Activated CD8-positive, alpha-beta T cell treated with anti-CD3 and anti-CD28 coated beads, Interleukin-2, amount 10 ng/mL, durations not matched to agents 7 days and 5 days (primary cell): ENCODE results near the gene RTRAF. TPM values are rescaled to one million over a fixed set of nuclear protein-coding genes. Genes with fewer than 3 reads are reported as not detected.
A peak's percentile ranks its signal among the peaks of the same experiment; 100 is the strongest.

Experiments used
- ATAC-seq: fragments of 150-1000 bp; cut with Tn5 transposase; one replicate; pipeline ENCODE4 v1.10.0; 2021; ENCODE audit warnings: moderate library complexity
- CTCF ChIA-PET: fragments of 350-600 bp; sonication (Branson Sonifier 250); formaldehyde crosslinking; loops from one replicate; lab custom pipeline; 2021; ENCODE audit warnings: antibody characterized with exemption; lab: Charles Lee
- POLR2A ChIA-PET: fragments of 350-600 bp; sonication (Branson Sonifier 250); formaldehyde crosslinking; loops from one replicate; lab custom pipeline; 2021; ENCODE audit warnings: antibody characterized with exemption; lab: Charles Lee
- DNase-seq: peaks from one replicate; pipeline ENCODE4 v3.0.0-alpha.2; 2020
- H3K27ac Mint-ChIP-seq: one replicate; pipeline ENCODE4 v1.8.0; 2021; ENCODE audit warnings: mild to moderate bottlenecking, mixed read lengths
- H3K27me3 Mint-ChIP-seq: one replicate; pipeline ENCODE4 v1.8.0; 2021; ENCODE audit warnings: low read depth, mixed read lengths
- H3K36me3 Mint-ChIP-seq: one replicate; pipeline ENCODE4 v1.8.0; 2021; ENCODE audit warnings: low read depth, mixed read lengths
- H3K4me1 Mint-ChIP-seq: one replicate; pipeline ENCODE4 v1.8.0; 2021; ENCODE audit warnings: low read depth, mixed read lengths
- H3K4me3 Mint-ChIP-seq: one replicate; pipeline ENCODE4 v1.8.0; 2021; ENCODE audit warnings: mild to moderate bottlenecking, mixed read lengths
- H3K9me3 Mint-ChIP-seq: one replicate; pipeline ENCODE4 v1.8.0; 2022; ENCODE audit warnings: mixed read lengths; ENCODE audit not compliant: insufficient read depth
- total RNA-seq, 2 experiments: library from RNA; stranded (reverse); gene quantifications; one replicate each; pipeline ENCODE4 v1.2.3, GENCODE V29; 2021

RTRAF gene
- total RNA-seq, 2 experiments from 2014 or later, result 201 to 206 TPM

GRCh38 chr14:52021957-52022600, 32.7 kb downstream of the RTRAF start:
- peaks cover 5% of the 10 kb centered on the region for H3K36me3 Mint-ChIP-seq
- ATAC-seq, result peak; percentile 63
- peaks cover 40% of the 10 kb centered on the region for H3K4me1 Mint-ChIP-seq
- ChIA-PET CTCF (interaction anchor here (0.7 to 1.3 kb wide), 4 partner anchors 9 to 50 kb away, joined by 3 to 4 read pairs (median 3); no protein-coding TSS in a partner anchor), POLR2A (no interaction called here)
- H3K4me3 Mint-ChIP-seq, result no peak overlapping the region
- H3K27me3 Mint-ChIP-seq, result no peaks in the 10 kb centered on the region
- H3K9me3 Mint-ChIP-seq, result peaks cover 9% of the 10 kb centered on the region
- H3K27ac Mint-ChIP-seq, result no peak overlapping the region
- no peak for DNase-seq

GRCh38 chr14:52023518-52023917, 34.2 kb downstream of the RTRAF start:
- Mint-ChIP-seq H3K4me1 (peaks cover 40% of the 10 kb centered on the region), H3K9me3 (peaks cover 9% of the 10 kb centered on the region), H3K27me3 (no peaks in the 10 kb centered on the region), H3K36me3 (peaks cover 5% of the 10 kb centered on the region), H3K27ac (no peak overlapping the region), H3K4me3 (no peak overlapping the region)
- ChIA-PET POLR2A (no interaction called here), CTCF (interaction anchor here (1.0 to 1.3 kb wide), 2 partner anchors 48 to 450 kb away, joined by 3 read pairs; no protein-coding TSS in a partner anchor)
- ATAC-seq (no peak), DNase-seq (no peak)

- Mint-ChIP-seq H3K36me3 (peaks cover 5% of the 10 kb centered on the region), H3K9me3 (peaks cover 9% of the 10 kb centered on the region), H3K27ac (no peak overlapping the region), H3K4me3 (no peak overlapping the region), H3K27me3 (no peaks in the 10 kb centered on the region), H3K4me1 (peaks cover 34% of the 10 kb centered on the region)
- no peak for ATAC-seq
- DNase-seq, result no peak
- POLR2A ChIA-PET, result no interaction called here
- CTCF ChIA-PET, result interaction anchor here (1.1 to 1.8 kb wide), 2 partner anchors 30 to 47 kb away, joined by 4 read pairs; no protein-coding TSS in a partner anchor
These were observed 36.0 kb downstream of the RTRAF start for GRCh38 chr14:52025310-52025709.

DNA sequence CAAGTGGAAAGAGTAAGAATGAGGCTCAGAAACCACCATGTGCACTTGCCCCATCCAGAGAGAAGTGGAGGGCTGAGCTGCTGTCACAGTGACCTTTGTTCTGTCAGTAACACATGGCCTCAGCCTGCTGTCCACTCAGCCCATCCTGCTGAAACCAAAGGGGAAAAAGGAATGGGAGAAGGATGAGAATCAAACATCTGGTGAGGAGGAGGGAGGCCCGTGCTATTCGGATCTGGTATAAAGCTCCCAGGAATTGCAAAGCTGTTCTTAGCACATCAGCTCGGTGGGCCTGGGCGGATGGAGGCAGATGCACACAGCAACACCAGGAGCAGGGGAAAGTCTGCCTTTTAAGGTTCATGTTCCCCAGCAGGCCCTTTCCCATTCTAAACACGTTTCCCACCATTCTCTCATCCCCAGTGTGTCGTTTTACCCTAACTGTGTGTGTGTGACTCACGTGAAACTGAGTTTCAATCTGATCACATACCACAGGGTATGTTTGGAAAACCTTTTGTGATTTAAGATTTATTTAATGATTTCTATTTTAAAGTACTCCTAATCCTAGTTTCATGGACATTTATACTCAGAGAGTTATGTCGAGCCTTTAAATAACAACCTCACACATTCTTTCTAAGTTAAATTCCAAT, 36.8 kb downstream of the RTRAF start:
- peaks cover 5% of the 10 kb centered on the region for H3K36me3 Mint-ChIP-seq
- CTCF ChIA-PET, result interaction anchor here (1.1 to 1.8 kb wide), 2 partner anchors 30 to 48 kb away, joined by 4 read pairs; no protein-coding TSS in a partner anchor
- DNase-seq, result no peak
- H3K27me3 Mint-ChIP-seq, result no peaks in the 10 kb centered on the region
- ATAC-seq, result no peak
- H3K4me1 Mint-ChIP-seq, result peaks cover 26% of the 10 kb centered on the region
- POLR2A ChIA-PET, result interaction anchor here (0.6 kb wide), 1 partner anchor 282 kb away, joined by 3 read pairs; no protein-coding TSS in a partner anchor
- no peak overlapping the region for H3K27ac Mint-ChIP-seq
- H3K9me3 Mint-ChIP-seq, result peaks cover 9% of the 10 kb centered on the region
- H3K4me3 Mint-ChIP-seq, result no peak overlapping the region

DNA sequence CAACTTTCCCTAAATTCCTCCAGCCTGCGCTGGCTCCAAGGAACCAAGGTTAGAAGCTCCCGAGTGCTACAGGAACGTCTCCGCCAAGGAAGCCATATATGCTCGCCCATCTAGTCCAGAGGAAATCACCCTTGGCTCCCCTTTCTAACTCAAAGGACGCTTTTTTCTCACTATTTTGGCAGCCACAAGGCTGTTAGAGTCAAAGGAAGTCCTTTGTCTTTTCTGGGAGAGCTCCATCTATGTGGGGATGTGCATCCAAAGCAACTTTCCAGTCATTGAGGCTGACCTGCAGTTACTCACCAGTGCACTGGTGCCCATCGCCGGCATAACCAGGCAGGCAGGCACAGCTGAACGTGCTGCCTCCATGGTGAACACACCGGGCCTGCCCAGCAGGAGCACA, 37.6 kb downstream of the RTRAF start:
- DNase-seq (no peak), ATAC-seq (no peak)
- peaks cover 9% of the 10 kb centered on the region for H3K9me3 Mint-ChIP-seq
- no peak overlapping the region for H3K4me3 Mint-ChIP-seq
- H3K36me3 Mint-ChIP-seq, result peaks cover 5% of the 10 kb centered on the region
- H3K4me1 Mint-ChIP-seq, result peaks cover 18% of the 10 kb centered on the region
- POLR2A ChIA-PET, result no interaction called here
- no peak overlapping the region for H3K27ac Mint-ChIP-seq
- peaks cover 3% of the 10 kb centered on the region for H3K27me3 Mint-ChIP-seq
- CTCF ChIA-PET, result interaction anchor here (1.8 kb wide), 1 partner anchor 49 kb away, joined by 4 read pairs; no protein-coding TSS in a partner anchor

DNA sequence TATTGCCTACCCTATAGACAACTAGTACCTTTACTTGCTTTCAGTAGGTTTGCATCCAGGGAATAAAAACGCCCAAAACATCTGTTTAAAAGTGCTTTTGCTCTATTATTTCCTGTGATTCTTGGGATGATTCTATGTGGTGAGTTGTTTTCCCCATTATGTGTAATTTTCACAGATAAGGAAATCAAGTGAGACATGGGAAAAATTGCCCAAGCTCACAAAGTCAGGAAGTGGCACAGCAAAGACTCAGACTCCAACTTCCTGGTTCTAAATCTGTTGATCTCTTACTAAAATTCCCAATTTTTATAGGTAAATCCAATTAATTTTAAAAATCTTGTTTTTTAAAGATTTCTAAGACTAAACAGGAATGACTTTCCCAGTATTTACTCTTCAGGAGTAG, 40.5 kb downstream of the RTRAF start:
- no peaks in the 10 kb centered on the region for H3K36me3 Mint-ChIP-seq
- no peak overlapping the region for H3K27ac Mint-ChIP-seq
- H3K27me3 Mint-ChIP-seq, result peaks cover 9% of the 10 kb centered on the region
- peaks cover 5% of the 10 kb centered on the region for H3K9me3 Mint-ChIP-seq
- ATAC-seq (no peak), DNase-seq (no peak)
- ChIA-PET CTCF (no interaction called here), POLR2A (no interaction called here)
- peaks cover 5% of the 10 kb centered on the region for H3K4me1 Mint-ChIP-seq
- H3K4me3 Mint-ChIP-seq, result no peak overlapping the region

DNA sequence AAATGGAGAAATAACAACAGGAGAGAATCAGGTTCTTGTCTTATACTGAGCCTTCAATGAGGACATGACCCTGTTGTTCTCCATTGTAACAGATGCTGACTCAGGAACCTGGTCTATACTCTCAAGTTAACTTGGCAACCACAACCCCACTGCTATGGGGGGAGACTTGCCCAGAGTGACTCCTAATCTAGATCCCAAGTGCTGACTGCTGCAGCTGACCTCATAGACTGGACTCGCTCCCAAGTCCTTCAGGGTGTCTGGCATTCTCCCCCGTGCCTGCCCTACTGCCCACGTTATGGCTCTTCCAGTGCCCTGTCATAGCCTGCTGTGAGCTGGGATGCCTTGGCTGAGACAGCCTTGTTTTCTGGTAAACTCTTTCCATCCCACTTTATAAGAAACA, 42.4 kb downstream of the RTRAF start:
- Mint-ChIP-seq H3K4me1 (no peaks in the 10 kb centered on the region), H3K27me3 (peaks cover 9% of the 10 kb centered on the region), H3K27ac (no peak overlapping the region), H3K36me3 (no peaks in the 10 kb centered on the region), H3K4me3 (no peak overlapping the region), H3K9me3 (peaks cover 5% of the 10 kb centered on the region)
- DNase-seq, result no peak
- POLR2A ChIA-PET, result no interaction called here
- CTCF ChIA-PET, result no interaction called here
- ATAC-seq, result no peak

DNA sequence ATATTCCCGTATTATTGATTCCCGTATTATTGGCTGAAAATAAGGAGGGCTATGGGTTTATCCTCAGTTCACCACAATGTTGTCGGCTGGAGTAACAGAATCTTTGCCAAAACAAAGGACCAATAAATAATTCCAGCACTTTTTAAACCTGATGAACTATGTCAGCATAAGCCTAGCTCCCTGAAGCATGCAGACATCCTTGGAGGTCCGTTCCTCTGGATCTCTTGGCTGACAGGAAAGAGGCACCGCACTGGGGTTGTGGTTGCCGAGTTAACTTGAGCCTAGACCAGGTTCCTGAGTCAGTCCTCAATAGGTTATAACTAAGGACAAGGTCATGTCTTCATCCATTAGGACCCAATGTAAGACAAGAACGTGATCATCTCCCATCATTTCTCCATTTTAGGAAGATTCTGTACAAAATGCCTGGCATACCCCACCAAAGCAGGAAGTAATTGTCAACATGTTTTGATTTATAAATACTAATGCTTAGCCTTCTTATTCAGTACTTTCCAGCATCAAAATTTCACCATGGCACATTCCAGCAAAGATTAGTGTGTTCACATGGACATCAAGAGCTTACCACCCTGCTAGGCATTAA, 43.0 kb downstream of the RTRAF start:
- ATAC-seq (no peak), DNase-seq (no peak)
- no peak overlapping the region for H3K27ac Mint-ChIP-seq
- POLR2A ChIA-PET, result no interaction called here
- CTCF ChIA-PET, result no interaction called here
- H3K4me1 Mint-ChIP-seq, result no peaks in the 10 kb centered on the region
- peaks cover 5% of the 10 kb centered on the region for H3K9me3 Mint-ChIP-seq
- H3K4me3 Mint-ChIP-seq, result no peak overlapping the region
- peaks cover 11% of the 10 kb centered on the region for H3K27me3 Mint-ChIP-seq
- no peaks in the 10 kb centered on the region for H3K36me3 Mint-ChIP-seq

DNA sequence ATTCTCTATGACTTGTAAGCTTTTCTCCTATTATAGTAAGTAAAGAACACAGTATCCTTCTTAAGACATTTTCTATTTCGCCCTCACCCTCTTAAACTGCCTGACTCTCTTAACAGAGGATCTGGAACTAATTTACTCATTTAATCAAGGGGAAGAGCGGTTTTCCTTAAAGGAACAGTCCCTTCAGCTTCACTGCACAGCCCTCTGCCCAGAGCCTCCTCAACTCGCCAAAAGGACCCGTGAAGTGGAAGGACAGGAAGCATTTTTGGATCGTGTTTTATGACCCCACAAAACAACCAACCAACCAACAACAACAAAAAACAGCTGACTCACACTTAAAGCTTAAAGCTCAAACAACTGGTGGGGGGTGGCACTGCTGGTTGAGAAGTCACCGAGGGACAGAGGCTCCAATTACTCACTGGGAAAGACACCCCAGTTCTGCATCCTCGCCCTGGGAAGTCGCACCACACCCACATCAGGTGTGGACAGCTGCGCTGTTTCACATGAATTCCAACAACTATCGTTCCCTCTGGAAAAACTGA, 43.8 kb downstream of the RTRAF start:
- Mint-ChIP-seq H3K9me3 (peaks cover 5% of the 10 kb centered on the region), H3K27me3 (peaks cover 15% of the 10 kb centered on the region), H3K4me3 (no peak overlapping the region), H3K27ac (no peak overlapping the region), H3K36me3 (no peaks in the 10 kb centered on the region), H3K4me1 (no peaks in the 10 kb centered on the region)
- CTCF ChIA-PET, result interaction anchor here (1.5 kb wide), 1 partner anchor 39 kb away, joined by 3 read pairs; no protein-coding TSS in a partner anchor
- DNase-seq (no peak), ATAC-seq (no peak)
- POLR2A ChIA-PET, result no interaction called here

DNA sequence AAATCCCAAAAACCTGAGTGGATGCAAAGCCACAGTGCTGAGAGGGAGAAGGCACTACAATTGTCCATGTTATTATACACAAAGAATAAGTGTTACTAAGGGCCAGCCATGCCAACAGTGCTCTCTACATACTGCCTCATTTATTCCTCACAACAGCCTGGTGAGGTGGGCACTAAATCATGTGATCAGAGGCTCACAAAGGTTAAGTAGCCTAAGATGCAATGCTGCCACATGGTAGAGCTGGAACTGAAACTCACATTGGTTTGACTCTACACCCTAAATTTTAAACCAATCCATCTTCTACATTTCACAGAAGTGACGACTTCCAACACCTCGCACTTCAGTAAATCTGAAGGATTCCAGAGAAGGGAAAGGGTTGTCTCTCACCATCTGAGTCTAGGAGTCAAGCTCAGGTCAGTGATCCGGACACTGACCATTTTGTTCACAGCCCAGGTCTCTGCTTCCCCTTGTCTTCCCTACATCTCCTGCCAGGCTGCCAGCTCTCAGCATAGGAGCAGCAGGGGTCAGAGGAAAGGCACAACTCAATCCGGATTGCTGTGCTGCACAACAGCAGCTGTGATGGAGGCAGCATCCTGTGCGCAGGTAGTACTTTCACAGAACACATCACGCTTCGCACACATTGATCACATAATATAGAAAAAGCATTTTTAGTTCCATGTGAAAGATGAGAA, 49.9 kb downstream of the RTRAF start:
- Mint-ChIP-seq H3K9me3 (peaks cover 2% of the 10 kb centered on the region), H3K27me3 (peaks cover 14% of the 10 kb centered on the region), H3K4me3 (no peak overlapping the region), H3K27ac (no peak overlapping the region), H3K4me1 (no peaks in the 10 kb centered on the region), H3K36me3 (no peaks in the 10 kb centered on the region)
- DNase-seq (no peak), ATAC-seq (no peak)
- POLR2A ChIA-PET, result no interaction called here
- CTCF ChIA-PET, result no interaction called here

- ChIA-PET CTCF (interaction anchor here (1.6 kb wide), 1 partner anchor 11 kb away, joined by 6 read pairs; no protein-coding TSS in a partner anchor), POLR2A (no interaction called here)
- DNase-seq (no peak), ATAC-seq (no peak)
- Mint-ChIP-seq H3K27me3 (peaks cover 11% of the 10 kb centered on the region), H3K4me3 (no peak overlapping the region), H3K4me1 (no peaks in the 10 kb centered on the region), H3K27ac (no peak overlapping the region), H3K36me3 (no peaks in the 10 kb centered on the region), H3K9me3 (no peaks in the 10 kb centered on the region)
These were observed 51.3 kb downstream of the RTRAF start for GRCh38 chr14:52040598-52040997.
